IMR-90 (cell line): ENCODE data around the gene ESR2. TPM values are rescaled to one million over a fixed set of nuclear protein-coding genes. Genes with fewer than 3 reads are reported as not detected.

Experiments
- ATAC-seq: fragments of 200-7000 bp; cut with Tn5 transposase; 2 replicates; pipeline ENCODE4 v1.9.1; 2020; ENCODE audit warnings: low read depth, mild to moderate bottlenecking, moderate library complexity
- BruUV-seq: library from RNA; stranded (reverse); fragments of 400-500 nt; replicated peaks from 2 replicates; lab custom pipeline; 2021; lab: Mats Ljungman, UMichigan
- CTCF ChIA-PET: fragments of 300-600 bp; formaldehyde crosslinking; extraction: SDS; loops from one replicate; lab custom pipeline; 2021; ENCODE audit warnings: antibody characterized with exemption; lab: Yijun Ruan, JAX
- POLR2A ChIA-PET: fragments of 300-600 bp; sonication (Branson Sonifier 250); formaldehyde crosslinking; loops from one replicate; lab custom pipeline; 2022; ENCODE audit warnings: antibody characterized with exemption; ENCODE audit not compliant: unreplicated experiment; lab: Charles Lee
- DNase-seq: peaks from one replicate; pipeline ENCODE4 v3.0.0; 2013
- H2AFZ ChIP-seq: replicated peaks from 2 replicates; pipeline ENCODE3; 2013; ENCODE audit warnings: low read length, mild to moderate bottlenecking; ENCODE audit not compliant: poor library complexity
- H2AK5ac ChIP-seq: 2 replicates; pipeline ENCODE4 v1.6.1; 2013; ENCODE audit warnings: low read depth, low read length, inconsistent platforms
- H2AK9ac ChIP-seq: replicated peaks from 2 replicates; pipeline ENCODE3; 2013; ENCODE audit warnings: mild to moderate bottlenecking, low read depth, low read length, moderate library complexity; ENCODE audit not compliant: poor library complexity
- H2BK120ac ChIP-seq: 2 replicates; pipeline ENCODE4 v1.6.1; 2013; ENCODE audit warnings: low read depth, low read length, inconsistent platforms
- H2BK15ac ChIP-seq: 3 replicates; pipeline ENCODE4 v1.6.1; 2013; ENCODE audit warnings: low read depth, low read length, inconsistent platforms
- H2BK20ac ChIP-seq: 2 replicates; pipeline ENCODE4 v1.6.1; 2013; ENCODE audit warnings: low read depth, mild to moderate bottlenecking, inconsistent platforms, low read length, moderate library complexity
- H2BK5ac ChIP-seq: 2 replicates; pipeline ENCODE4 v1.6.1; 2013; ENCODE audit warnings: mild to moderate bottlenecking, low read depth, low read length, inconsistent platforms; ENCODE audit not compliant: poor library complexity, severe bottlenecking
- H3K14ac ChIP-seq: replicated peaks from 2 replicates; pipeline ENCODE4 v1.6.1; 2013; ENCODE audit warnings: low read depth, low read length, inconsistent platforms
- H3K18ac ChIP-seq: 2 replicates; pipeline ENCODE4 v1.6.1; 2013; ENCODE audit warnings: low read depth, low read length, control low read depth
- H3K23ac ChIP-seq: 2 replicates; pipeline ENCODE4 v1.6.1; 2013; ENCODE audit warnings: low read depth, low read length, inconsistent platforms
- H3K27ac ChIP-seq: 2 replicates; pipeline ENCODE4 v1.5.1; 2013; ENCODE audit warnings: mild to moderate bottlenecking, control low read depth, low read length; ENCODE audit not compliant: insufficient read depth
- H3K27me3 ChIP-seq: 2 replicates; pipeline ENCODE4 v1.6.1; 2013; ENCODE audit warnings: low read length; ENCODE audit not compliant: control insufficient read depth, insufficient read depth
- H3K36me3 ChIP-seq: 2 replicates; pipeline ENCODE4 v1.6.1; 2013; ENCODE audit warnings: low read length, mixed read lengths; ENCODE audit not compliant: control insufficient read depth, insufficient read depth
- H3K4ac ChIP-seq: 2 replicates; pipeline ENCODE4 v1.6.1; 2013; ENCODE audit warnings: low read depth, low read length, inconsistent platforms
- H3K4me1 ChIP-seq: 2 replicates; pipeline ENCODE4 v1.6.1; 2013; ENCODE audit warnings: low read length, mixed read lengths; ENCODE audit not compliant: control insufficient read depth, insufficient read depth
- H3K4me2 ChIP-seq: 2 replicates; pipeline ENCODE4 v1.6.1; 2013; ENCODE audit warnings: low read depth, mild to moderate bottlenecking, control low read depth, low read length, moderate library complexity
- H3K4me3 ChIP-seq: 2 replicates; pipeline ENCODE4 v1.5.1; 2013; ENCODE audit warnings: low read depth, mild to moderate bottlenecking, control low read depth, low read length, moderate library complexity; ENCODE audit not compliant: insufficient read depth
- H3K56ac ChIP-seq: 2 replicates; pipeline ENCODE4 v1.6.1; 2013; ENCODE audit warnings: low read length, inconsistent platforms; ENCODE audit not compliant: insufficient read depth; ENCODE audit errors: extremely low read depth
- H3K79me1 ChIP-seq, 2 experiments: 2 replicates each; pipeline ENCODE4 v1.6.1; 2013; ENCODE audit warnings: low read length in 2 of 2, inconsistent platforms in 1 of 2, low read depth in 1 of 2
- H3K9ac ChIP-seq: 2 replicates; pipeline ENCODE4 v1.6.1; 2013; ENCODE audit warnings: low read depth, low read length, control low read depth
- H3K9me1 ChIP-seq: 2 replicates; pipeline ENCODE4 v1.6.1; 2013; ENCODE audit warnings: low read length, inconsistent platforms; ENCODE audit not compliant: insufficient read depth
- H3K9me3 ChIP-seq: 2 replicates; pipeline ENCODE4 v1.6.1; 2013; ENCODE audit warnings: low read length; ENCODE audit not compliant: control insufficient read depth, insufficient read depth
- H4K20me1 ChIP-seq: 2 replicates; pipeline ENCODE4 v1.6.1; 2013; ENCODE audit warnings: low read length, inconsistent platforms; ENCODE audit not compliant: insufficient read depth
- H4K5ac ChIP-seq: 2 replicates; pipeline ENCODE4 v1.6.1; 2013; ENCODE audit warnings: mild to moderate bottlenecking, low read depth, low read length, control low read depth
- H4K8ac ChIP-seq, 2 experiments: 2 replicates each; pipeline ENCODE4 v1.6.1; 2013; ENCODE audit warnings: low read depth in 2 of 2, low read length in 2 of 2, control low read depth in 1 of 2, inconsistent platforms in 1 of 2
- H4K91ac ChIP-seq: 2 replicates; pipeline ENCODE4 v1.6.1; 2013; ENCODE audit warnings: low read depth, low read length, inconsistent platforms; ENCODE audit not compliant: insufficient read depth
- CHD1 ChIP-seq: IDR thresholded peaks from 2 replicates; pipeline ENCODE4 v1.6.1; 2012; ENCODE audit warnings: low read depth, low read length, improper control_type of control experiment
- FOS ChIP-seq: fragments of 150-350 bp; IDR thresholded peaks from 2 replicates; pipeline ENCODE4 v1.6.1; 2016; ENCODE audit warnings: low read depth, low read length
- MAFK ChIP-seq: IDR thresholded peaks from 2 replicates; pipeline ENCODE4 v1.6.1; 2012; ENCODE audit warnings: low read depth, low read length, improper control_type of control experiment
- MXI1 ChIP-seq: IDR thresholded peaks from 2 replicates; pipeline ENCODE4 v1.6.1; 2012; ENCODE audit warnings: low read depth, mild to moderate bottlenecking, low read length, moderate library complexity, borderline replicate concordance
- NFE2L2 ChIP-seq: fragments of 150-350 bp; IDR thresholded peaks from 2 replicates; pipeline ENCODE4 v1.6.1; 2016; ENCODE audit warnings: low read depth, mild to moderate bottlenecking, low read length
- POLR2A ChIP-seq: IDR thresholded peaks from 2 replicates; pipeline ENCODE4 v1.6.1; 2012; ENCODE audit warnings: mild to moderate bottlenecking, low read depth, low read length
- RAD21 ChIP-seq: IDR thresholded peaks from 2 replicates; pipeline ENCODE4 v1.6.1; 2012; ENCODE audit warnings: low read length, improper control_type of control experiment
- RFX5 ChIP-seq: IDR thresholded peaks from 2 replicates; pipeline ENCODE4 v1.8.0; 2012; ENCODE audit warnings: low read depth, mild to moderate bottlenecking, low read length, moderate library complexity
- SMC3 ChIP-seq: fragments of 150-350 bp; IDR thresholded peaks from 2 replicates; pipeline ENCODE4 v1.6.1; 2016; ENCODE audit warnings: low read depth, mild to moderate bottlenecking, antibody characterized with exemption, low read length, moderate library complexity
- WGBS, 2 experiments: methylation state at CpG; one replicate each; pipeline versions ENCODE4 v1.1.5 to v1.1.7; 2013; ENCODE audit warnings: missing lambda C conversion rate in 2 of 2; ENCODE audit not compliant: insufficient read length in 1 of 2; ENCODE audit errors: extremely low coverage in 2 of 2; 5-methylcytosine and 5-hydroxymethylcytosine counted together
- dilution Hi-C: fragments of 300-500 bp; cut with HindIII; formaldehyde crosslinking; loops from one replicate; pipeline ENCODE4 v1.14.3; 2018; ENCODE audit warnings: low sequenced_read_pairs; ENCODE audit not compliant: unreplicated experiment
- in situ Hi-C: fragments of 300-500 bp; cut with MboI; formaldehyde crosslinking; loops from 3 replicates; pipeline ENCODE4 v1.14.3; 2019; ENCODE audit warnings: low sequenced_read_pairs, inconsistent platforms, mixed read lengths
- intact Hi-C: fragments of 100-400 bp; cut with micrococcal nuclease; formaldehyde crosslinking; loops from 2 replicates; pipeline ENCODE4 v1.10.0; 2022
- polyA plus RNA-seq, 3 experiments: library from polyadenylated mRNA; depleted of rRNA; stranded (reverse); fragments of >200 nt; gene quantifications; 2 replicates each; pipeline ENCODE4 v1.2.3, GENCODE V29; 2012; ENCODE audit warnings: low replicate concordance in 1 of 3
- total RNA-seq: library from RNA; depleted of rRNA; stranded (reverse); fragments of >200 nt; gene quantifications from 2 replicates; pipeline ENCODE4 v1.2.3, GENCODE V29; 2012
- TF ChIP-seq, protein P1 (sequence below): fragments of 150-350 bp; IDR thresholded peaks from 2 replicates; pipeline ENCODE4 v1.6.1; 2016; ENCODE audit warnings: low read depth, mild to moderate bottlenecking, low read length, moderate library complexity, borderline replicate concordance
- TF ChIP-seq, protein P2 (sequence below): conservative IDR thresholded peaks from 2 replicates; pipeline ENCODE4 v1.5.1; 2012; ENCODE audit warnings: mild to moderate bottlenecking, low read depth, low read length, improper control_type of control experiment
- TF ChIP-seq, protein P3 (sequence below): fragments of 150-350 bp; IDR thresholded peaks from 2 replicates; pipeline ENCODE4 v1.6.1; 2017; ENCODE audit warnings: mild to moderate bottlenecking, antibody characterized with exemption, low read length, low read depth

Gene ESR2
- total and polyA plus RNA-seq, 2 of the 4 experiments (the other 2 are of a cell fraction) = under 0.01 to 0.03 TPM

DNA sequence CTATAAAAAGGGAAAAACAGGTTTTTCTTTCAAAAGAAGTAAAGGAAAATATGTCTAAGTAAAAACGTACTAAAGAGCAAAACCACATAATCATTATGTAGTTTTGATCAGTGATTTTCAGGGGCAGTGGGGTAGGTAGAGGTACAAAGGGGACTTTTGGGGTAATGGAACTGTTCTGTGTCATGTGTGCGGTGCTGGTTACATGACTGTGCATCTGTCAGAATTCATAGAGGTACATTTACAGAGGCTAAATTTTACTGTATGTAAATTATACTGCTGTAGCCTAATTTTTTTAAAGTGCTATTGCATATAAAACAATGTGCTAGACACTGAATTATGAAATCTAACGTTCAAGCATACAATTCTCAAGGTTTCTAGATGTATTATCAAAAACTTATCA, 2.0 kb downstream of the ESR2 start:
- dilution Hi-C loops = loop anchor here (25.0 kb wide), 1 partner anchor 255 kb away; no protein-coding TSS in a partner anchor
- CTCF ChIA-PET = no interaction called here
- no peak overlapping the region for H3K9ac ChIP-seq
- no TSS peak for BruUV-seq
- no peak overlapping the region for H3K4ac ChIP-seq
- no peak overlapping the region for H2BK5ac ChIP-seq
- POLR2A ChIA-PET = no interaction called here
- H3K9me3 ChIP-seq = no peaks in the 10 kb centered on the region
- no peak overlapping the region for H2AK5ac ChIP-seq
- no peak overlapping the region for H4K5ac ChIP-seq
- no peak for DNase-seq
- no peak overlapping the region for H3K14ac ChIP-seq
- H3K4me1 ChIP-seq = 0 out of 2 replicates have a peak, but pooled peaks cover 2% of the 10 kb centered on the region
- no peak overlapping the region for H3K4me2 ChIP-seq
- H3K56ac ChIP-seq = no peak overlapping the region
- no peak overlapping the region for H4K8ac ChIP-seq
- H3K18ac ChIP-seq = no peak overlapping the region
- intact Hi-C loops = loop anchor here (10.0 kb wide), 2 partner anchors 97 to 277 kb away; no protein-coding TSS in a partner anchor
- no peak overlapping the region for H3K23ac ChIP-seq
- H3K9me1 ChIP-seq = 0 out of 2 replicates have a peak, but pooled peaks cover 2% of the 10 kb centered on the region
- no peak overlapping the region for H2BK120ac ChIP-seq
- no peak overlapping the region for H2AFZ ChIP-seq
- H3K27ac ChIP-seq = no peak overlapping the region
- H2BK20ac ChIP-seq = no peak overlapping the region
- in situ Hi-C loops = loop anchor here (10.0 kb wide), 1 partner anchor 247 kb away; no protein-coding TSS in a partner anchor
- no peaks in the 10 kb centered on the region for H3K36me3 ChIP-seq
- H3K27me3 ChIP-seq = peaks cover 12% of the 10 kb centered on the region
- no peaks in the 10 kb centered on the region for H4K20me1 ChIP-seq
- TF ChIP-seq, protein P1, sequence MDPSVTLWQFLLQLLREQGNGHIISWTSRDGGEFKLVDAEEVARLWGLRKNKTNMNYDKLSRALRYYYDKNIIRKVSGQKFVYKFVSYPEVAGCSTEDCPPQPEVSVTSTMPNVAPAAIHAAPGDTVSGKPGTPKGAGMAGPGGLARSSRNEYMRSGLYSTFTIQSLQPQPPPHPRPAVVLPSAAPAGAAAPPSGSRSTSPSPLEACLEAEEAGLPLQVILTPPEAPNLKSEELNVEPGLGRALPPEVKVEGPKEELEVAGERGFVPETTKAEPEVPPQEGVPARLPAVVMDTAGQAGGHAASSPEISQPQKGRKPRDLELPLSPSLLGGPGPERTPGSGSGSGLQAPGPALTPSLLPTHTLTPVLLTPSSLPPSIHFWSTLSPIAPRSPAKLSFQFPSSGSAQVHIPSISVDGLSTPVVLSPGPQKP = no peak
- TF ChIP-seq RAD21 (no peak), MAFK (no peak), FOS (no peak), SMC3 (no peak), MXI1 (no peak), CHD1 (no peak), RFX5 (no peak), POLR2A (no peak), NFE2L2 (no peak)
- TF ChIP-seq, protein P2, sequence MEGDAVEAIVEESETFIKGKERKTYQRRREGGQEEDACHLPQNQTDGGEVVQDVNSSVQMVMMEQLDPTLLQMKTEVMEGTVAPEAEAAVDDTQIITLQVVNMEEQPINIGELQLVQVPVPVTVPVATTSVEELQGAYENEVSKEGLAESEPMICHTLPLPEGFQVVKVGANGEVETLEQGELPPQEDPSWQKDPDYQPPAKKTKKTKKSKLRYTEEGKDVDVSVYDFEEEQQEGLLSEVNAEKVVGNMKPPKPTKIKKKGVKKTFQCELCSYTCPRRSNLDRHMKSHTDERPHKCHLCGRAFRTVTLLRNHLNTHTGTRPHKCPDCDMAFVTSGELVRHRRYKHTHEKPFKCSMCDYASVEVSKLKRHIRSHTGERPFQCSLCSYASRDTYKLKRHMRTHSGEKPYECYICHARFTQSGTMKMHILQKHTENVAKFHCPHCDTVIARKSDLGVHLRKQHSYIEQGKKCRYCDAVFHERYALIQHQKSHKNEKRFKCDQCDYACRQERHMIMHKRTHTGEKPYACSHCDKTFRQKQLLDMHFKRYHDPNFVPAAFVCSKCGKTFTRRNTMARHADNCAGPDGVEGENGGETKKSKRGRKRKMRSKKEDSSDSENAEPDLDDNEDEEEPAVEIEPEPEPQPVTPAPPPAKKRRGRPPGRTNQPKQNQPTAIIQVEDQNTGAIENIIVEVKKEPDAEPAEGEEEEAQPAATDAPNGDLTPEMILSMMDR = no peak
- TF ChIP-seq, protein P3, sequence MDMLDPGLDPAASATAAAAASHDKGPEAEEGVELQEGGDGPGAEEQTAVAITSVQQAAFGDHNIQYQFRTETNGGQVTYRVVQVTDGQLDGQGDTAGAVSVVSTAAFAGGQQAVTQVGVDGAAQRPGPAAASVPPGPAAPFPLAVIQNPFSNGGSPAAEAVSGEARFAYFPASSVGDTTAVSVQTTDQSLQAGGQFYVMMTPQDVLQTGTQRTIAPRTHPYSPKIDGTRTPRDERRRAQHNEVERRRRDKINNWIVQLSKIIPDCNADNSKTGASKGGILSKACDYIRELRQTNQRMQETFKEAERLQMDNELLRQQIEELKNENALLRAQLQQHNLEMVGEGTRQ = no peak
- H3K79me1 ChIP-seq = no peaks in the 10 kb centered on the region
- no CpG with 5 or more reads among the region's 3 CpGs for WGBS, 2 experiments
- no peak overlapping the region for H4K91ac ChIP-seq
- no peak overlapping the region for H3K4me3 ChIP-seq
- no peak for ATAC-seq
- H2AK9ac ChIP-seq = no peak overlapping the region
- no peak overlapping the region for H2BK15ac ChIP-seq
